Activated naive CD8-positive, alpha-beta T cell (primary cell): ENCODE results near the gene SLC30A7.
"Not testable (repeated sequence)": the region's sequence is repeated elsewhere in the genome, so short reads cannot be mapped to it uniquely, and the experiment has no call there.

Source experiments
- H3K27ac Mint-ChIP-seq: one replicate; pipeline ENCODE4 v1.8.0; 2021; ENCODE audit warnings: mixed read lengths
- H3K27me3 Mint-ChIP-seq: one replicate; pipeline ENCODE4 v1.8.0; 2021; ENCODE audit warnings: mixed read lengths
- H3K36me3 Mint-ChIP-seq: one replicate; pipeline ENCODE4 v1.8.0; 2021; ENCODE audit warnings: mixed read lengths
- H3K4me1 Mint-ChIP-seq: one replicate; pipeline ENCODE4 v1.8.0; 2021; ENCODE audit warnings: low read depth, mixed read lengths
- H3K4me3 Mint-ChIP-seq: one replicate; pipeline ENCODE4 v1.8.0; 2021; ENCODE audit warnings: mild to moderate bottlenecking, mixed read lengths
- H3K9me3 Mint-ChIP-seq: one replicate; pipeline ENCODE4 v1.8.0; 2021; ENCODE audit warnings: low read depth, mixed read lengths

SLC30A7 gene

GRCh38 chr1:100895540-100896480 lies at the start of gene SLC30A7:
SLC30A7 (plus strand) TSS chr1:100896090; CDS start chr1:100896263, 173 bp downstream.
- Mint-ChIP-seq H3K27me3 (no peaks in the 10 kb centered on the region), H3K9me3 (peaks cover 4% of the 10 kb centered on the region), H3K4me3 (peak within 1 kb of the TSS; percentile 99), H3K4me1 (peaks cover 54% of the 10 kb centered on the region), H3K36me3 (peaks cover 16% of the 10 kb centered on the region), H3K27ac (peak within 1 kb of the TSS; percentile 99)

- H3K4me1 Mint-ChIP-seq, result no peaks in the 10 kb centered on the region
Measured at GRCh38 chr1:100847361-100848082, 48.4 kb upstream of the SLC30A7 start.

GRCh38 chr1:100851726-100852125 lies 44.2 kb upstream of the SLC30A7 start:
- Mint-ChIP-seq H3K36me3 (no peaks in the 10 kb centered on the region), H3K4me1 (no peaks in the 10 kb centered on the region), H3K9me3 (no peaks in the 10 kb centered on the region), H3K4me3 (no peak overlapping the region), H3K27ac (no peak overlapping the region), H3K27me3 (peaks cover 18% of the 10 kb centered on the region)

More at GRCh38 chr1:100847361-100848082, 48.4 kb upstream of the SLC30A7 start:
- H3K9me3 Mint-ChIP-seq, result no peaks in the 10 kb centered on the region
- H3K27ac Mint-ChIP-seq, result no peak overlapping the region
- H3K27me3 Mint-ChIP-seq, result peaks cover 25% of the 10 kb centered on the region
- H3K4me3 Mint-ChIP-seq, result no peak overlapping the region
- H3K36me3 Mint-ChIP-seq, result no peaks in the 10 kb centered on the region

GRCh38 chr1:100852976-100853375 lies 42.9 kb upstream of the SLC30A7 start:
- H3K9me3 Mint-ChIP-seq, result no peaks in the 10 kb centered on the region
- H3K36me3 Mint-ChIP-seq, result no peaks in the 10 kb centered on the region
- H3K27me3 Mint-ChIP-seq, result peaks cover 16% of the 10 kb centered on the region
- H3K4me3 Mint-ChIP-seq, result no peak overlapping the region
- H3K27ac Mint-ChIP-seq, result no peak overlapping the region
- no peaks in the 10 kb centered on the region for H3K4me1 Mint-ChIP-seq

GRCh38 chr1:100855116-100855515 lies 40.8 kb upstream of the SLC30A7 start:
- H3K9me3 Mint-ChIP-seq, H3K36me3 Mint-ChIP-seq, H3K4me3 Mint-ChIP-seq, H3K4me1 Mint-ChIP-seq, H3K27ac Mint-ChIP-seq, H3K27me3 Mint-ChIP-seq: not testable (repeated sequence)

- Mint-ChIP-seq H3K4me1 (no peaks in the 10 kb centered on the region), H3K4me3 (no peak overlapping the region), H3K36me3 (no peaks in the 10 kb centered on the region), H3K27me3 (no peaks in the 10 kb centered on the region), H3K9me3 (no peaks in the 10 kb centered on the region), H3K27ac (no peak overlapping the region)
Measured at GRCh38 chr1:100860397-100860991, 35.4 kb upstream of the SLC30A7 start.

GRCh38 chr1:100861379-100861778 lies 34.5 kb upstream of the SLC30A7 start:
- no peaks in the 10 kb centered on the region for H3K9me3 Mint-ChIP-seq
- no peak overlapping the region for H3K27ac Mint-ChIP-seq
- no peaks in the 10 kb centered on the region for H3K4me1 Mint-ChIP-seq
- H3K27me3 Mint-ChIP-seq, result no peaks in the 10 kb centered on the region
- no peak overlapping the region for H3K4me3 Mint-ChIP-seq
- H3K36me3 Mint-ChIP-seq, result no peaks in the 10 kb centered on the region

- no peaks in the 10 kb centered on the region for H3K4me1 Mint-ChIP-seq
- H3K27me3 Mint-ChIP-seq, result no peaks in the 10 kb centered on the region
- H3K27ac Mint-ChIP-seq, result no peak overlapping the region
- H3K4me3 Mint-ChIP-seq, result no peak overlapping the region
- H3K36me3 Mint-ChIP-seq, result no peaks in the 10 kb centered on the region
- no peaks in the 10 kb centered on the region for H3K9me3 Mint-ChIP-seq
Measured at GRCh38 chr1:100862591-100862990, 33.3 kb upstream of the SLC30A7 start.

GRCh38 chr1:100866041-100866900 lies 29.6 kb upstream of the SLC30A7 start:
- Mint-ChIP-seq H3K4me1 (no peaks in the 10 kb centered on the region), H3K27me3 (no peaks in the 10 kb centered on the region), H3K4me3 (no peak overlapping the region), H3K27ac (no peak overlapping the region), H3K36me3 (no peaks in the 10 kb centered on the region), H3K9me3 (no peaks in the 10 kb centered on the region)

- Mint-ChIP-seq H3K27me3 (no peaks in the 10 kb centered on the region), H3K27ac (no peak overlapping the region), H3K36me3 (no peaks in the 10 kb centered on the region), H3K9me3 (no peaks in the 10 kb centered on the region), H3K4me1 (no peaks in the 10 kb centered on the region), H3K4me3 (no peak overlapping the region)
Measured at GRCh38 chr1:100866901-100867206, 29.0 kb upstream of the SLC30A7 start.

- Mint-ChIP-seq H3K36me3 (no peaks in the 10 kb centered on the region), H3K27me3 (no peaks in the 10 kb centered on the region), H3K4me1 (no peaks in the 10 kb centered on the region), H3K27ac (no peak overlapping the region), H3K4me3 (no peak overlapping the region), H3K9me3 (no peaks in the 10 kb centered on the region)
Measured at GRCh38 chr1:100868364-100868995, 27.4 kb upstream of the SLC30A7 start.

- no peaks in the 10 kb centered on the region for H3K9me3 Mint-ChIP-seq
- no peak overlapping the region for H3K4me3 Mint-ChIP-seq
- no peaks in the 10 kb centered on the region for H3K27me3 Mint-ChIP-seq
- no peaks in the 10 kb centered on the region for H3K4me1 Mint-ChIP-seq
- H3K36me3 Mint-ChIP-seq, result no peaks in the 10 kb centered on the region
- no peak overlapping the region for H3K27ac Mint-ChIP-seq
Measured at GRCh38 chr1:100869996-100870395, 25.9 kb upstream of the SLC30A7 start.

GRCh38 chr1:100874433-100874832 lies 21.5 kb upstream of the SLC30A7 start:
- Mint-ChIP-seq H3K27me3 (no peaks in the 10 kb centered on the region), H3K4me3 (no peak overlapping the region), H3K27ac (no peak overlapping the region), H3K9me3 (no peaks in the 10 kb centered on the region), H3K4me1 (no peaks in the 10 kb centered on the region), H3K36me3 (no peaks in the 10 kb centered on the region)

GRCh38 chr1:100875228-100875627 lies 20.7 kb upstream of the SLC30A7 start:
- H3K4me3 Mint-ChIP-seq, result no peak overlapping the region
- H3K9me3 Mint-ChIP-seq, result no peaks in the 10 kb centered on the region
- no peaks in the 10 kb centered on the region for H3K27me3 Mint-ChIP-seq
- H3K36me3 Mint-ChIP-seq, result peaks cover 3% of the 10 kb centered on the region
- no peak overlapping the region for H3K27ac Mint-ChIP-seq
- H3K4me1 Mint-ChIP-seq, result no peaks in the 10 kb centered on the region
